NCI-H2081 (cell line): Measurements from ENCODE around the gene FAM161B.
"Not testable (repeated sequence)": the region's sequence is repeated elsewhere in the genome, so short reads cannot be mapped to it uniquely, and the experiment has no call there.

ENCODE experiments used
- DNase-seq, 2 experiments: peaks; one replicate each; lab custom pipeline; 2025; lab: John Stamatoyannopoulos, UW

Gene FAM161B

DNA sequence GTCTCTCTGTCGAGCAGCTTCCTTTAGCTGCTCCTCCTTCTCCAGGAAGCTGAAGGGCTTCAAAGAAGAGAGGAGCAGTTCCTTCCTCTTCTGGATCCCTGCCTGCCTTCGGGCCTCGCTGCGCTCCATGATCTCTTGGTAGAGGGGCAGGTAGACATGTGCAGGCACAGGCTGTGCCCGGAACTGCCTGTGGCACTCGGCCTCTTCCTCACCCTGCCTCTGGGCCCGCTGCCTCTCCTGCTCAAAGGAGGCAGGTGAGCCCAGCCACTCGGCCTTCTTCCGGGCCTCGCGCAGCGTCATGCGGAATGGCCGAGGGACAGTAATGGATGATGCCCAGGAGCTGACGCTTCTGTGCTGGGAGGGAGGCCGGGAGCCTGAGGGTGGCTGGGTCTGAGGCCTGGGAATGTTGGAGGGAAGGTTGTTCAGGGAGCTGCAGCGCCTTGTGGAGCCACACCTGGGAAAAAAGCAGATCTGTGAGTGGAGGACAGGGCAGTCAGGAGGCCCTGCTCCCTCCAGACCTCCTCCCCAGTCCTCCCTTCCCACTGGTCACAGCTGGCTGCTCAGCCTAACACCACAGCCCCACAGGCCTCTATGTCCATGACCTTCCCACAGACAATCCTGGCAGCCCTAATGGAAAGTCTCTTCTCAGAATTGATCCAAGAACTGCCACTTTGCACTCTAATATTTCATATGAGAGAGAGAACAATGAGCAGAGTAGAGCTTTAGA is 5.3 kb downstream of the FAM161B start:
- no peak for DNase-seq

DNA sequence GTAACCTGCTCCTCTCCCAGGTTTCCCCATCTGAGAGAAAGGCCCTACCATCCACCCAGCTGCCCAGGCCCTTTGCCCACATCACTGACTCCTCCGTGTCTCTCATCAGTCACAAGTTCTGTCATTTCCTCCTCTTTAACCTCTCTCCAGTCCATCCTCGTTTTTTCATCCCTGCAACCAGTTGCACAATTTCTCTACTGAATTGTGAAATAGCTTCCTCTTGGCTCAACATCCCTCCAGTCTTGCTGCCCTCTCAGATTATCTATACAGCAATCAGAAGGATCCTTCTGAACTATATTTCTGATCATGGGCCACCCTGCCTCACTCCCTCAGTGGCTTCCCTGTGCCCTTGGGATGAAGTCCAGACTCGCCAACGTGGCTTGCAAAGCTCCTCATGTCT is 6.8 kb downstream of the FAM161B start:
- DNase-seq = no peak

- no peak for DNase-seq
These were observed 7.7 kb downstream of the FAM161B start for GRCh38 chr14:73942180-73942579.

DNA sequence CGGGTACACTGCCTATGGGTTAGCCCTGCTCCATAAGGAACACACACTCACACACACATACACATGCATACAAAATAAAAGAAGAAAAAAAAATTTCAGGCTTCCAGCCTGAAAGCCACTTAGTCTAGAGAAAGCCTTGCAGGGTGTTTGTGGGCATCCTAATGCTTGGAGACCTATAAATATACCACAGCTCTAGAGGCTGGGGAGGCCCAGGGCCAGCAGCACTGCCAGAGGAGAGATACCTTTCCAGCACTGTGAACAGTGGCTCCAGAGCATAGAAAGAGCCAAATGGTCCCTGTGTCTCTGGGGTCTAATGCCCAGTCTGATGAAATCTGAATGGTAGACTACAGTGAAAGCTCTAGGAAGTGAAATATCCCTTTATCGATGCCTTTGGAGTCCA is 12.9 kb downstream of the FAM161B start:
- DNase-seq = no peak

- DNase-seq = no peak
These were observed 13.3 kb downstream of the FAM161B start for GRCh38 chr14:73936548-73936947.

- DNase-seq = no peak
These were observed 14.2 kb downstream of the FAM161B start for GRCh38 chr14:73935666-73936065.

GRCh38 chr14:73924337-73924736 is 25.6 kb downstream of the FAM161B start:
- DNase-seq = no peak

DNA sequence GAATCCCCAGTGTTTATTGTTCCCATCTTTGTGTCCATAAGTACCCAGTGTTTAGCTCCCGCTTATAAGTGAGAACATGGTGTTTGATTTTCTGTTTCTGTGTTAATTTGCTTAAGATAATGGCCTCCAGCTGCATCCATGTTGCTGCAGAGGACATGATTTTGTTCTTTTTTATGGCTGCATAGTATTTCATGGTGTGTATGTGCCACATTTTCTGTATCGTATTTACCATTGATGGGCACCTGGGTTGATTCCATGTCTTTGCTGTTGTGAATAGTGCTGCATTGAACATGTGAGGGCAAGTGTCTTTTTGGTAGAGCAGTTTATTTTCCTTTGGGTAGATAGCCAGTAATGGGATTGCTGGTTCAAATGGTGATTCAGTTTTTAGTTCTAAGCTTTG is 30.4 kb downstream of the FAM161B start:
- DNase-seq = not testable (repeated sequence)

- no peak for DNase-seq
These were observed 33.6 kb downstream of the FAM161B start for GRCh38 chr14:73916324-73916723.

GRCh38 chr14:73913256-73913655 is 36.6 kb downstream of the FAM161B start:
- DNase-seq = no peak

- no peak for DNase-seq
These were observed 40.2 kb downstream of the FAM161B start for GRCh38 chr14:73909681-73910080.

- no peak for DNase-seq
These were observed 46.9 kb downstream of the FAM161B start for GRCh38 chr14:73903028-73903427.

GRCh38 chr14:73896521-73896920 is 53.4 kb downstream of the FAM161B start:
- DNase-seq = no peak

- DNase-seq = no peak
These were observed 54.0 kb downstream of the FAM161B start for GRCh38 chr14:73895939-73896338.

DNA sequence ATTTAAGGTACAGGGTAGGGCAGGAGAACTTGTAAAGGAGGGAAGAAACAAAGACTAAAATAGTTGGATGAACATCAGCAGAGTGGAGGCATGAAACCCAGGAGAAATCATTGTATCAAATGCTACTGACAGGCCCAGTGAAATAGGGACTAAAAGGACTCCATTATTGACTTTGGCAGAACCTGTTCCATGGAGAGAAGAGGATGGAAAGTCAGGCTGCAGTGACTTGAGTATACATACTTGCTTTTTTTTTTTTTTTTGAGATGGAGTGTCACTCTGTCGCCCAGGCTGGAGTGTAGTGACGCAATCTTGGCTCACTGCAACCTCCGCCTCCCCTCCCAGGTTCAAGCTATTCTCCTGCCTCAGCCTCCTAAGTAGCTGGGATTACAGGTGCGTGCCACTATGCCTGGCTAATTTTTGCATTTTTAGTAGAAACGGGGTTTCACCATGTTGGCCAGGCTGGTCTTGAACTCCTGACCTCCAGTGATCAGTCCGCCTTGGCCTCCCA is 55.7 kb downstream of the FAM161B start:
- DNase-seq = not testable (repeated sequence)

- no peak for DNase-seq
These were observed 60.5 kb downstream of the FAM161B start for GRCh38 chr14:73889376-73889775.

- no peak for DNase-seq
These were observed 60.9 kb downstream of the FAM161B start for GRCh38 chr14:73888971-73889370.

DNA sequence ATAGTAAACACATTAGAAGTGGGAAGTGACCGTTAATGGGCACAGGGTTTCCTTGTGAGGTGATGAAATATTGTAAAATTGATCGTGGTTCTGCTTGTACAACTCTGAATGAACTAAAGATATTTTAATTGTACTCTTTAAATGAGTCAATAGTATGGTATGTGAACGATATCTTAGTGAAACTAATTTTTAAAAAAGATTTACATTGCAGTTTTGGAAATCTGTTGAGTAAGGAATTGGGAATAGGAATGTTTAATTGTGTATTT is 61.5 kb downstream of the FAM161B start:
- no peak for DNase-seq

DNA sequence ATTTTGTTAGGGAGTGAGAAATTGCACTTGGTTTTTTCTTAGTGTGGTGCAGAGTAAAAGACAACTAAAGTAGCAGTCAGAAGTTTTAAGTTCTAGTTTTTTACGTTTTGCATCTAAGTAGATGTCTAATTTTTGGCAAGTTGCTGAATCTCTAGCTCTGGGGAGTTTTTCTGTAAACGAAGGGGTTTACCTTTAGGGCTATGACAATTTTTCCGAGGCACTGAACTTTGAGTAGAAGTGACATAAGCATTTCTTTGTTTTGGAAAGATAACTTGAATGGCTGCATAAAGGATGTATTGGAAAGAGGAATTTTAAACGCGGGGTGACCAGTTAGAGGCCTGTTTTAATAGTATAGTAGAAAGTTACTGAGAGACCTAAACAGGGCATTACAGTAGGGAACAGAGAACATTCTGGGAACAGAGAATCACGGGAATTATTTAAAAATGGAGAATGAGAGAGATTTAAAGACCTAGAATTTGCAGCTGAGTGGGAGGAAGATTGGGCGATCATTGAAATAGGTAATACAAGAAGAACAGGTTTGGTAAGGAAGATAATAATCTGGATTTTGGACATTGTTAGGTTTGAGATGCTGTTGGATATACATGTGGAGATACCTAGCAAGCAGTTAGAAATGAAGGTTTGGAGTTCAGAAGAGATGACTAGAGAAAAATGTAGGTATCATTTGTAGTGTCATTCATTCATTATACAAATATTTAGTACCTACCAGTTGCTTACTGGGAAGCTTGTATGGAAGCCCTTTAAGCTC is 62.0 kb downstream of the FAM161B start:
- DNase-seq = no peak

DNA sequence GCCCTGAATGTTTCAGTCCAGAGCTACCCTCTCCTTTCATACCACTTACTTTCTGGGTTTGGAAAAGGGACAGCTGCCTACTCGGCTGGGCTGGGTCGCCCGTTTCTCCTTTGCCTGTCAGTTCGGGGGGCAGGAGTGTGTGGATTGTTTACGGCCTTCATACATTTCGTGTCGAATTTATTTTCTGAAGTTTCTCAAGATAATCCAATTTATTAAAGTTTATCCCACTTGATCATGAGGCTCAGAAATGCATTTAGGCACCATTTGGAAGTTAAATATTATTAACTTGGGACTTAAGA is 62.6 kb downstream of the FAM161B start:
- DNase-seq = no peak

DNA sequence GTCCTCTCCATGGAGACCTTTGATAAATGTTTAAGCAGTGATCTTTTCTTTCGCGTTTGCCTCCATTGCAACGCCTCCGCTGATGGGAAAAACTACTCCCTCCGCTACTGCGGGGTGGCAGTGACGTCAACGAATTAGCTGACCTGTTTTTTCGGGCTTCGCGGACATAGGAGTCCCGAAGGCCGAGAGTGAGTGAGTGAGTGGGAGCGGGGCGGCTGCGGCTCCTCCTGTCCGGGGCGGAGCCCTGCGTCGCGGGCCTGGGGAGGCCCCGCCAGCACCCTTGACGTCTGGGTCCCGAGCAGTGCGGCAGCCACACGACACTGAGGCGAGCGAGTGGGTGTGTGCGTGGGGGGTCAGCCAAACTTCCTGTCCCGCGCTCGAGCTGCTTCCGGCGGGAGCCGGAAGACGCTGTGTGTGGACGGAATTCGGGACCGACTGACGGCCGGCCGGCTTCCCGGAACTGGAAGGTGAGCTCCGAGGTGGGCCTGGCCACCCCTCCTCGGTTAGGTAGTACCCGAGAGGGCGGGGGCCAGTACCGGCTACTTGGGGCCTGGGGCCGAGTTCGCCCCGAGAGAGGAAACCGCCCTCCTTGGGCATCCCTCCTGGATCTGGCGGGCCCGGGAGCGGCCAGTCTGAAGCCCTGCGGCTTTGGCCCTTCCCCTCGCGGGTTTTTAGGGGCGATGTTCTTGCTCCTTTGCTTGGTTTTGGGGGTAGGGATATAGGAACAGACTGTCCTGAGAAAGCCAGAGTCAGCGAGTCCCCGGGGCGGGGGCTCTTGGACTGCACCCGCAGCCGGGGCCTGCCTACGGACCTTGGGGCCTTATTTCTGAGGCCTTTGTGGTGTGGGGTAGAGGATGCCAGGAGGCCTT is 63.2 kb downstream of the FAM161B start, which contains the start of gene ZNF410:
TSS of gene ZNF410 (plus strand) at position 411 of the 869 bp plus-strand sequence. CDS start 5,317 bp downstream, outside the sequence.
- peak; percentile 89 to 93 for DNase-seq

GRCh38 chr14:73884438-73885190 is 65.3 kb downstream of the FAM161B start:
- no peak for DNase-seq
